CD1c-positive myeloid dendritic cell (primary cell): ENCODE data around the gene ORAI1.
"Not testable (repeated sequence)": the region's sequence is repeated elsewhere in the genome, so short reads cannot be mapped to it uniquely, and the experiment has no call there.

ENCODE experiments used
- DNase-seq: peaks from one replicate; pipeline ENCODE4 v3.0.0-alpha.2; 2016; ENCODE audit errors: extremely low spot score

The ORAI1 gene

GRCh38 chr12:121603581-121603980, 22.7 kb upstream of the ORAI1 start:
- DNase-seq: no peak

GRCh38 chr12:121608301-121608700, 18.0 kb upstream of the ORAI1 start:
- no peak for DNase-seq

- DNase-seq: no peak
Measured at GRCh38 chr12:121610239-121611149, 15.8 kb upstream of the ORAI1 start.

GRCh38 chr12:121611306-121611705, 15.0 kb upstream of the ORAI1 start:
- DNase-seq: no peak

DNA sequence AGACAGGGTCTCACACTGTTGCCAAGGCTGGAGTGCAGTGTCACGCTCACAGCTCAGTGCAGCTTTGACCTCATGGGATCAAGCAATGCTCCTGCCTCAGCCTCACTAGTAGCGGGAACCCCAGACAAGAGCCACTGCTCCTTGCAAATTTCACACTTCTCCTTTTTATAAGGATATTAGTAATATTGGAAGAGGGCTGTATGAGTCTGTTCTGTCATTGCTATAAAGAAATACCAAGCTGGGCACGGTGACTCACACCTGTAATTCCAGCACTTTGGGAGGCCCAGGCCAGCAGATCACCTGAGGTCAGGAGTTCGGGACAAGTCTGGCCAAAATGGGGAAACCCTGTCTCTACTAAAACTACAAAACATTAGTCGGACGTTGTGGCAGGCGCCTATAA, 12.9 kb upstream of the ORAI1 start:
- DNase-seq: peak; percentile 75

DNA sequence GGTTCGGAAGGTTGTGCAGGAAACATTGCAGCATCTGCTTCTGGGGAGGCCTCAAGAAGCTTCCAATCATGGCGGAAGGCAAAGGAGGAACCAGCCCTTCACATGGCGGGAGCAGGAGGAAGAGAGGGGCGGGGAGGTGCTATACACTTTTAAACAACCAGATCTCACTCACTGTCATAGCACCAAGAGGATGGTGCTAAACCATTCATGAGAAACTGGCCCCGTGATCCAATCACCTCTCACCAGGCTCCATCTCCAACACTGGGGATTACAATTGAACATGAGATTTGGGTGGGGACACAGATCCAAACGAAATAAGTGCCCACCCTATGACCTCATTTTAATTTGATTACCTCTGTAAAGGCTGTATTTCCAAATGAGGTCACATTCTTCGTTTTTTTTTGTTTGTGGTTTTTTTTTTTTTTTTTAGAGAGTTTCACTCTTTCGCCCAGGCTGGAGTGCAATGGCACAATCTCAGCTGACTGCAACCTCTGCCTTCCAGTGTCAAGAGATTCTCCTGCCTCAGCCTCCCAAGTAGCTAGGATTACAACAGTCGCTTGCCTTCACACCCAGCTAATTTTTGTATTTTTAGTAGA, 11.4 kb upstream of the ORAI1 start:
- DNase-seq: peak; percentile 50

DNA sequence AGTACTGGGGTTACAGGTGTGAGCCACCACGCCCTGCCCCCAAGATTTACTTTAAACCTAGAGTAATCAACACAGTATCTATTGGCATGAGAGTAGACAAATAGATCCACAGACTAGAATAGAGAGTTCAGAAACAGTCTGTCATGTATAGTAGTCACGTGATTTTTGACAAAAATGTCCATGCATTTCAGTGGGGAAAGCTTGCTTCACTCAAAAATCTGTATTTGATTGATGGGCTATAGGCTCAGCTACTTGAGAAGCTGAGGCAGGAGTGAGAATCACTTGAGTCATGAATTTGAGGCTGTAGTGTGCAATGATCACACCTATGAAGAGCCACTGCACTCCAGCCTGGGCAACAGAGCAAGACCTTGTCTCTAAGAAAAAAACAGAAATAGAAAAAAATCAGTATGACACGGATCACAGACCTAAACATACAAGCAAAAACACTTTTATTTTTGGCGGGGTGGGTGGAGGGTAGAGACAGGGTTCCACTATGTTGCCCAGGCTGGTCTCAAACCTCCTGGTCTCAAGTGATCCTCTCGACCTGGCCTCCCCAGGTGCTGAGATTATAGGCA, 7.6 kb upstream of the ORAI1 start:
- DNase-seq: no peak

GRCh38 chr12:121620333-121620891, 5.9 kb upstream of the ORAI1 start:
- DNase-seq: peak; percentile 59

DNA sequence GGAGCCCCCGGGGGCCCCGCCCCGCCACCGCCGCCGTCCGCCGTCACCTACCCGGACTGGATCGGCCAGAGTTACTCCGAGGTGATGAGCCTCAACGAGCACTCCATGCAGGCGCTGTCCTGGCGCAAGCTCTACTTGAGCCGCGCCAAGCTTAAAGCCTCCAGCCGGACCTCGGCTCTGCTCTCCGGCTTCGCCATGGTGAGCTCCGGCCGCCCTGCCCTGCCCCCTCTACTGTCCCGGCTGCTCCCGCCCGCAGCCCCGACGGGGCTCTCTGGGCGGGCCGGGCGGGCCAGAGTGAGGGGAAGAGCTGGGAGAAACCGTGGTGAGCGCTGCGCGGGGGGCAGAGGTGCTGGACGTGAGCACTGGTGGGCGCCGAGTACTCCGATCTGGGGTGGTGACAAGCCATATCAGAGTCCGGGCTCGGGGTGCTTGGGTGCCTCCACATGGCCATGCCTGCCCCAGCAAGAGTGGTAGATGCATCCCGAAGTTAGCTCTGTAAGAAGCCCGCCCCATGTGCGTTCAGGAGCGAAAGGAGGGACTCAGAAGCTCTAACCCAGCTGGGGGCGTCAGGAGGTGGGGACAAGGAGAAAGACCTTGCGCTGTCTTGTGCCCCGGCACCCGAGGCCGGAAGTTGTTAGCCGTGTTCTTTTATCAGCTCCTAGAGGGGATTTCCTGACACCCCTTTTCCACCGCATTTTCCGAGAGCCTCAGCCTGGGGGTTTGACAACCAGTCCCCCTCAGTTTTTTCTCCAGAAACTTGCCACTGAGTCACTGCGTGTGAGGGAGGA, 717 bp downstream of the ORAI1 start:
- DNase-seq: peak; percentile 79

GRCh38 chr12:121628037-121628436, 1.7 kb downstream of the ORAI1 start:
- DNase-seq: no peak

- peak; percentile 3 for DNase-seq
Measured at GRCh38 chr12:121628536-121628935, 2.2 kb downstream of the ORAI1 start.

- no peak for DNase-seq
Measured at GRCh38 chr12:121630791-121631355, 4.5 kb downstream of the ORAI1 start.

GRCh38 chr12:121632069-121632970, 6.0 kb downstream of the ORAI1 start:
- DNase-seq: no peak

- not testable (repeated sequence) for DNase-seq
Measured at GRCh38 chr12:121633833-121634196, 7.5 kb downstream of the ORAI1 start.

DNA sequence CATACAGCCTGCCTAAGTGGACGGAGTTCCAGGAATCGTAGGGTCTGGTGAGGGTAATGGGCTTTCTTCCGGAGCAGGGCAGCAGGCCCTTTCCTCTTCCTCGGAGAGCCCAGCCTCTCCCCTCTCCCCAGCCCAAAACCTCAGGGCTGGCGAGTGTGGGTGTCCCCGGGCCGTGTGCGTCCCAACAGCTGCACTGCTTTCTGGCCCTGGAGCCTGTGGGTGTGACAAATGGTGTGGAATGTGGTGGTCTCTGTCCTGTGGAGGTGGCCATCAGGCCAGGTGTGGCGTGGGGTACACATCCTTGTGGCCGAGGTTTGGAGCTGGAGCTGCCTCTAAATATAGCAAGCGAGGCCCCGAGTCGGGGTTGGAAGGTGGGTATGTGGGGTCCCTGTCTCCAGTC, 8.5 kb downstream of the ORAI1 start:
- no peak for DNase-seq

DNA sequence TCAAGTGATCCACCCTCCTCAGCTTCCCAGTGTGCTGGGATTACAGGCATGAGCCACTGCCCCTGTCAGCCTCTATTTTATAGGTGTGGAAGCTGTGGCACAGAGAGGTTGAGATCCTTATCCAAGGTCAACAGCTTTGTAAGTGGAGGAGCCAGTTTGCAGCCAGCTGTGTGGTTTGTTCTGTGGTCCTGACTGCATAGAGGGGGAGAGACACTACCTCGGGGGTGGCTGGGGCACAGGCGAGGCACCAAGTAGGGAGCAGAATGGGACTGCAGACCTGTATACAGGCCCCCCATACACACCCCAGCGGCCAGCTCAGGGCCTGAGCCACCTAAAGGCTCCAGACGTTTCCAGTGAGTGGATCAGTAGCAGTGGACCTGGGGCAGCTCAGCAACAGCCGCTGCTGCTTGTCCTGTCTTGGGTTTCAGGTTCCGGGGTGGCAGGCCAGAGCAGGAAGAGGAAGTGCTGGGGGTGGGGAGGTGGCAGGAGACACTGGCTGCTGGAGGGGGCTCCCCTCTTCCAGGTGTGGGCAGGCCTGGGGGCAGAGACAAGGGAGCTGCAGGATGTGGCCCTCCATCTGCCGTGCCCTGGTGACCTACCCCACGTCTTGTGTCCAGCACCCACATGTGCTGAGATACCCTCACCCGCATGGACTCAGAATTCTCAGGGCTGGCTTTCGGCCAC, 11.0 kb downstream of the ORAI1 start:
- peak; percentile 45 for DNase-seq

- no peak for DNase-seq
Measured at GRCh38 chr12:121638298-121639202, 12.2 kb downstream of the ORAI1 start.

GRCh38 chr12:121641343-121641630, 15.0 kb downstream of the ORAI1 start:
- DNase-seq: no peak

DNA sequence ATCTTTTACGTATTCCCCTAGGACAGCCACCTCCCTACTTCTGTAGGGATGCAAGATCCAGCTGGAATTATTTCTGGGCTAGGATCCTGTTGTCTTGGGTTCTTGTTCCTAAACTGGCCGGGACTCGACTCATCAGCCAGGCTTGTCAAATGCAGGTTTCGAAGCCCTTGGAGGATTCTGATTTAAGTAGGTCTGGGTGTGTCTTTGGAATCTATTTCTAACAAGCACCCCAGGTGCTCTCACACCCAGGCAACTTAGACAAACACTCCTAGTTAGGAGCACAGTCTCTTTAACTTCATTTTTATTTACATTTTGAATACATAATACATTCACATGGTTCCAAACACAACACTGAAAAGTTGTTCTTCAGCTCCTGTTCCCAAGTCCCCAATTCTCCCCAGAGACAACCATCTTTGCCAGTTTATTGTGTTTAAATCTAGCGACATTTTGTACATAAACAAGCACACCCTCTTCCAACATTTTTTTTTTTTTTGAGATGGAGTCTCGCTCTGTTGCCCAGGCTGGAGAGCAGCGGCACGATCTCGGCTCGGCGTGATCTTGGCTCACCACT, 22.2 kb downstream of the ORAI1 start:
- no peak for DNase-seq
